BJ (cell line): Measurements from ENCODE around the gene NDUFB8. TPM values are rescaled to one million over a fixed set of nuclear protein-coding genes. Genes with fewer than 3 reads are reported as not detected.

Experiments used
- CTCF ChIA-PET: fragments of 350-600 bp; formaldehyde crosslinking; extraction: SDS; loops from one replicate; lab custom pipeline; 2021; ENCODE audit warnings: antibody characterized with exemption, inconsistent platforms; lab: Yijun Ruan, JAX
- POLR2A ChIA-PET: fragments of 300-600 bp; sonication (Branson Sonifier 250); formaldehyde crosslinking; extraction: SDS; loops from one replicate; lab custom pipeline; 2021; ENCODE audit warnings: antibody characterized with exemption; lab: Charles Lee
- DNase-seq: peaks from one replicate; pipeline ENCODE4 v3.0.0-alpha.2; 2011; ENCODE audit warnings: low read depth
- H3K27me3 ChIP-seq: 2 replicates; pipeline ENCODE4 v1.6.0; 2011; ENCODE audit warnings: low read length; ENCODE audit not compliant: control insufficient read depth, insufficient read depth
- H3K36me3 ChIP-seq: 2 replicates; pipeline ENCODE4 v1.5.1; 2011; ENCODE audit warnings: low read length; ENCODE audit not compliant: control insufficient read depth, insufficient read depth
- H3K4me3 ChIP-seq: 2 replicates; pipeline ENCODE4 v1.5.1; 2011; ENCODE audit warnings: low read depth, mild to moderate bottlenecking, control low read depth, low read length
- polyA plus RNA-seq: library from polyadenylated mRNA; depleted of rRNA; stranded (reverse); fragments of >200 nt; gene quantifications from 2 replicates; pipeline ENCODE4 v1.2.3, GENCODE V29; 2011
- TF ChIP-seq, protein P1 (sequence below): IDR thresholded peaks from 2 replicates; pipeline ENCODE4 v1.5.1; 2011; ENCODE audit warnings: low read depth, mild to moderate bottlenecking, control low read depth, inconsistent platforms, low read length, moderate library complexity; ENCODE audit not compliant: insufficient read depth

NDUFB8 gene
- polyA plus RNA-seq, 1 experiment, result 197 TPM

DNA sequence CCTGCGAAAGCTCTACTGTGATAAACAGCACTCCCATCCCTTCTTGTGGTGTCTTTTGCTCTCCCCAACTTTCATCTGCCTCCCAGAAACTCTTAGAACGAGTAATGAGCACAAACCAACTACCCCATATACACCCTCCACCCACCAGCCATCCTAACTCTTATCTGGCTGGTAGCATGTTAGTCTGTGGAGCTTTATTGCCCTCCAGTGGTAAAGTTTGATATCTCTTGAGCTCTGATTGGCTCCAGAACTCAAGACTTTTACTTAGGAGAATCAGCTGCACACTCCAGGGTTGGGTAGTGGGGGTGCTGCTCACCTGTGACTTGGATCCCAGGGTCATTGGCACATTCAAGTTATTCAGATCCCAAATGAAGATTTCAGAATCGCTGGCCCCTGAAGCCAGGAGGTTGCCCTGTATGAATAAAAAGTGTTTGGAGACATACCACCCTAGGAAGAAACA, 20.9 kb downstream of the NDUFB8 start:
- DNase-seq, result no peak
- ChIA-PET POLR2A (no interaction called here), CTCF (interaction anchor here (0.7 to 30.3 kb wide), 25 partner anchors 8 to 373 kb away, joined by 3 to 386 read pairs (median 5); partner anchors contain the start of genes HIF1AN, PKD2L1, SCD and SEC31B)

DNA sequence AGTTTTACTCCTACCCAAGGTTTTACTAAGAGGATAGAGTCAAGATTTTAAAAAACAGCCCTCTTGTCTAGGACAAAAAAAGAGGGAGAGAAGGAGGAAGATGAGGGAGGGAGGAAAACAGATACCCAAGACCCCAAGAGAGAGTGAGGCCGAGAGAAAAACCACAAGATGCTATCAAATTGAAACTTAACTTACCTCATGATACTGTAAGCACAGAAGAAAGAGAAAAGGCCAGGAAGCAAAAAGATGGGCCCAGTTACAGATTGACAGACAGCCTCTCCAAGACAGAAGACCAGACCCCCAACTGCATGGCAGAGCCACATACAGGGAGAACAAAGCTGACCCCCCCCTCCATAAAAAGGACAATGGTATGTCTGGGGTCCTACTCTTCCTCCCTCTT, 21.4 kb downstream of the NDUFB8 start:
- no peak for DNase-seq
- ChIA-PET CTCF (interaction anchor here (0.7 to 30.3 kb wide), 25 partner anchors 8 to 373 kb away, joined by 3 to 386 read pairs (median 6); partner anchors contain the start of genes HIF1AN, PKD2L1, SCD and SEC31B), POLR2A (no interaction called here)
- Histone ChIP-seq H3K36me3 (0 out of 2 replicates have a peak, but pooled peaks cover 2% of the 10 kb centered on the region), H3K4me3 (no peak overlapping the region), H3K27me3 (no peaks in the 10 kb centered on the region)
- TF ChIP-seq, protein P1, sequence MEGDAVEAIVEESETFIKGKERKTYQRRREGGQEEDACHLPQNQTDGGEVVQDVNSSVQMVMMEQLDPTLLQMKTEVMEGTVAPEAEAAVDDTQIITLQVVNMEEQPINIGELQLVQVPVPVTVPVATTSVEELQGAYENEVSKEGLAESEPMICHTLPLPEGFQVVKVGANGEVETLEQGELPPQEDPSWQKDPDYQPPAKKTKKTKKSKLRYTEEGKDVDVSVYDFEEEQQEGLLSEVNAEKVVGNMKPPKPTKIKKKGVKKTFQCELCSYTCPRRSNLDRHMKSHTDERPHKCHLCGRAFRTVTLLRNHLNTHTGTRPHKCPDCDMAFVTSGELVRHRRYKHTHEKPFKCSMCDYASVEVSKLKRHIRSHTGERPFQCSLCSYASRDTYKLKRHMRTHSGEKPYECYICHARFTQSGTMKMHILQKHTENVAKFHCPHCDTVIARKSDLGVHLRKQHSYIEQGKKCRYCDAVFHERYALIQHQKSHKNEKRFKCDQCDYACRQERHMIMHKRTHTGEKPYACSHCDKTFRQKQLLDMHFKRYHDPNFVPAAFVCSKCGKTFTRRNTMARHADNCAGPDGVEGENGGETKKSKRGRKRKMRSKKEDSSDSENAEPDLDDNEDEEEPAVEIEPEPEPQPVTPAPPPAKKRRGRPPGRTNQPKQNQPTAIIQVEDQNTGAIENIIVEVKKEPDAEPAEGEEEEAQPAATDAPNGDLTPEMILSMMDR, result no peak

More for the DNA sequence above, 20.9 kb downstream of the NDUFB8 start:
- Histone ChIP-seq H3K4me3 (no peak overlapping the region), H3K36me3 (0 out of 2 replicates have a peak, but pooled peaks cover 2% of the 10 kb centered on the region), H3K27me3 (no peaks in the 10 kb centered on the region)
- TF ChIP-seq, protein P1, result peak; percentile 73

DNA sequence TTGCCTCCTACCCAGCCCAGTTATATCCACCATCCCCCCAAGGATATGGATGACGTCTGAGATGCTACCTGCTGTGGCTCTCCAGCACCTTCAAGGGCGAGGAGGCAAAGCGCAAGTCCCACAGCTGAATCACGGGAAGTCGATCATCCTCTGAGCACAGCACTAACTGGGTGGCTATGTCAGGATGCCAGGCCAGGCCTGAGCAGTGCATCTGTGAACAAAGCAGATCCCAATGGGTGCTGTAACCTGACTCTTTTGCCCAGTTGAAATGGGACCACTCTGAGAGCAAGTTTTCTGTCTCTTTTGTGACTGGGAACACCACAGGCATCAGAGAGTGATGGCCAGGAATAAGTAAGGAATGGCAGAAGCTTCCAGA, 22.3 kb downstream of the NDUFB8 start:
- DNase-seq, result no peak
- H3K27me3 ChIP-seq, result no peaks in the 10 kb centered on the region
- H3K4me3 ChIP-seq, result no peak overlapping the region
- ChIA-PET CTCF (interaction anchor here (0.9 to 30.3 kb wide), 13 partner anchors 7 to 177 kb away, joined by 3 to 386 read pairs (median 7); partner anchors contain the start of genes HIF1AN, PKD2L1, SCD and SEC31B), POLR2A (no interaction called here)
- TF ChIP-seq, protein P1, result no peak
- 0 out of 2 replicates have a peak, but pooled peaks cover 2% of the 10 kb centered on the region for H3K36me3 ChIP-seq

DNA sequence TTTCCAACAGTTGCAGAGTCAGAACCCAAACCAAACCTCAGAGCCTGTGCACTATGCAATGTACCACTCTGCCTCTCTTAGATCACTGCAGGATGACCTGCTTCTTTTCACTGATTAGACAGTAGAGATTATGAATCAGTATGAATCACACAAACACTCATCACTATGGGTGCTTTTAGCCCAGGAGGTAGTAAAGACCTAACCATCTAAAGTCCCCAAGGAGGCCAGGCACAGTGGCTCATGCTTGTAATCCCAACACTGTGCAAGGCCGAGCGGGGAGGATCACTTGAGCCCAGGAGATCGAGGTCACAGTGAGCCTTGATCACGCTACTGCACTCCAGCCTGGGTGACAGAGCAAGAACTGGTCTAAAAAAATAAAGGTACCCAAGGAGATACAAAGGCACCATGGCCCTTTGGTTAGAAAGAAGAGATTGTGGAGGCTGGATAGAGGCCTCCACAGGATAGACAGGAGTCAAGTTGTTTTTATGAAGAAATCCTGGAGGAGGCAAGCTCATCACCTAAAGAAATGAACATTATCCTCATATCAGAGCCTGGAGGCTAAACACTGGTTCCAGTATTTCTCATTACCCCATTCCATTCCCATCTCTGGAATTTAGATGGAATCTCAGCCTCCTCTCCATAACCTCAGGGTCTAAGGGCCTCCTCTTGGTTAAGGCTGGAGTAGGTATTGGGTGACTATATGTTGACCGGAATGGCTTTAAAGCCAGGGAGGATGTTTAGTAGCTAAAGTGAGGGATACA, 22.9 kb downstream of the NDUFB8 start:
- ChIA-PET CTCF (interaction anchor here (1.0 to 30.3 kb wide), 9 partner anchors 10 to 176 kb away, joined by 3 to 386 read pairs (median 10); partner anchors contain the start of genes HIF1AN, PKD2L1, SCD and SEC31B), POLR2A (no interaction called here)
- TF ChIP-seq, protein P1, result no peak
- Histone ChIP-seq H3K4me3 (no peak overlapping the region), H3K36me3 (0 out of 2 replicates have a peak, but pooled peaks cover 2% of the 10 kb centered on the region), H3K27me3 (no peaks in the 10 kb centered on the region)
- no peak for DNase-seq

DNA sequence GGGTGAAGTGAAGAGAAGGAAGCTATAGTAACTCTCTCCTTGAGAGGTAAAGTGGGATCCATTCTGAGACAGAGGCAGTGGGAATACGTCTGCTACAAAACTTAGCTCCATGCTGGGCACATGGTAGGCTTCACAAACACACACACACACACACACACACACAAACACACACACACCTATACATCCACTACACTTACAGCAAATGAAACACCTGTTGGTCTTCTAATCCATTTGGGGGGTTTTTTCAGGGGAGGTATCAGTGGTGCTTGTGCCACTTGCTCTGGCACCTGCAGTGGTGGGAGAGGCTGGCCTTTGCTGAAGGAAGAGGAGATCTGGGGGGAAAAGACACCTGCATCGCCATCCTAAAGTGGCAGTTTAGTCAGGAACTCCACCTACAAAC, 24.5 kb downstream of the NDUFB8 start:
- Histone ChIP-seq H3K36me3 (0 out of 2 replicates have a peak, but pooled peaks cover 2% of the 10 kb centered on the region), H3K27me3 (no peaks in the 10 kb centered on the region), H3K4me3 (no peak overlapping the region)
- CTCF ChIA-PET, result interaction anchor here (6.7 to 30.3 kb wide), 4 partner anchors 15 to 163 kb away, joined by 54 to 386 read pairs (median 158); partner anchors contain the start of genes SCD and SEC31B
- TF ChIP-seq, protein P1, result no peak
- no peak for DNase-seq
- POLR2A ChIA-PET, result no interaction called here
